Muscle of leg (tissue), 11 donors: ENCODE results near the gene MCHR1. TPM values are rescaled to one million over a fixed set of nuclear protein-coding genes. Genes with fewer than 3 reads are reported as not detected.
"Not testable (repeated sequence)": the region's sequence is repeated elsewhere in the genome, so short reads cannot be mapped to it uniquely, and the experiment has no call there.

Experiments used
- DNase-seq: peaks from one replicate; pipeline ENCODE4 v3.0.0; 2013
- H3K27ac ChIP-seq: one replicate; pipeline ENCODE4 v1.5.1; 2013; ENCODE audit warnings: mild to moderate bottlenecking, low read length, control low read depth
- H3K27me3 ChIP-seq: one replicate; pipeline ENCODE4 v1.6.1; 2013; ENCODE audit warnings: low read length; ENCODE audit not compliant: control insufficient read depth, insufficient read depth
- H3K36me3 ChIP-seq: one replicate; pipeline ENCODE4 v1.6.1; 2013; ENCODE audit warnings: low read length; ENCODE audit not compliant: control insufficient read depth, insufficient read depth
- H3K4me1 ChIP-seq: one replicate; pipeline ENCODE4 v1.6.1; 2013; ENCODE audit warnings: low read length; ENCODE audit not compliant: control insufficient read depth, insufficient read depth
- H3K4me3 ChIP-seq: one replicate; pipeline ENCODE4 v1.5.1; 2013; ENCODE audit warnings: low read length, control low read depth
- H3K9me3 ChIP-seq: replicated peaks from 2 replicates; pipeline ENCODE4 v1.6.1; 2013; ENCODE audit warnings: low read depth, low read length; ENCODE audit not compliant: control insufficient read depth
- WGBS: methylation state at CpG from one replicate; pipeline ENCODE4 v1.1.5; 2013; ENCODE audit warnings: missing lambda C conversion rate; ENCODE audit not compliant: insufficient coverage; 5-methylcytosine and 5-hydroxymethylcytosine counted together
- polyA plus RNA-seq, 8 donors: library from polyadenylated mRNA; unstranded; fragments of 120-200 nt; gene quantifications; one replicate each; pipeline versions ENCODE4 v1.2.1 to v1.2.3, GENCODE V29; 2013; ENCODE audit warnings: inconsistent platforms in 1 of 8, low replicate concordance in 1 of 8; ENCODE audit not compliant: insufficient read length in 8 of 8, insufficient read depth in 1 of 8
- total RNA-seq: library from RNA; stranded (reverse); fragments of 120-200 nt; gene quantifications from one replicate; pipeline ENCODE4 v1.2.4, GENCODE V29; 2013

MCHR1 gene
- total and polyA plus RNA-seq, 9 donors: 0.14 to 0.56 (median 0.26) TPM

DNA sequence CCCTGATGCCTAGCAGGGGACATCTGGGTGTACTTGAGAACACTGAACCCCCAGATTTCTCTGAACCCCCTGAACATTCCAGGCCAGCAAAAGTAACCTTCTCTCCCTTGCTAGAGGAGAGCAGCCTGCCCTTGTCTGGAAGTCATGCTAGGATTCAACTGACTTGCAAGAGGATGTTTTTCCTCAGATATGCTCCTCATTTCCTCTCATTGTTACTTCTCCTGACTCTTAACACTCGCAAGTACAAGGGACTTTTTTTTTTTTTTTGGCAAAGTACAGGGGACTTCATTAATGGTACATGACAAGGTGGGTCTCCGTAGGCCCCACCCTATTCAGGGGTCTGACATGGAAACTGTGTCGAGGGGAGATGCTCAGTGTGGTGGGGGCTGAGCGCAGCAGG is 6.3 kb upstream of the MCHR1 start:
- no peaks in the 10 kb centered on the region for H3K27me3 ChIP-seq
- no peaks in the 10 kb centered on the region for H3K9me3 ChIP-seq
- H3K27ac ChIP-seq: peak overlapping the region; percentile 29
- H3K36me3 ChIP-seq: no peaks in the 10 kb centered on the region
- no peak for DNase-seq
- no peak overlapping the region for H3K4me3 ChIP-seq
- H3K4me1 ChIP-seq: peaks cover under 1% of the 10 kb centered on the region
- WGBS: 93% methylated on average over 2 of the region's 4 CpGs

DNA sequence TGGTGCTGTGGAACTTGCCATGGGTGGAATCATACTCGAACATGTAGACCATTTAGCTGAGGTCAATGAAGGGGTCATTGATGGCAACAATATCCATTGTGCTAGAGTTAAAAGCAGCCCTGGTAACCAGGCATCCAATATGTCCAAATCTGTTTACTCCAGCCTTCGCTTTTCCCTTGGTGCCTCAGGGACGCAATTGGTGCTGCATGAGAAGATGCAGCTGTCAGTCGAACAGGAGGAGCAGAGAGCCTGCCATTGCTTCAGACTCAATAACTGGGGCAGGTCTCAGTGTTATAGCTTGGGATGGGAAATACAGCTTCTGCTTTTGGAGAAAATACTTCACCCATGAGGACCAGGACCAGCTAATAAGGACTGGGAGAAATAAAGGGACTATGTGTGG is 5.0 kb upstream of the MCHR1 start:
- Histone ChIP-seq H3K4me1 (peaks cover 13% of the 10 kb centered on the region), H3K27me3 (no peaks in the 10 kb centered on the region), H3K4me3 (no peak overlapping the region), H3K36me3 (no peaks in the 10 kb centered on the region), H3K27ac (no peak overlapping the region), H3K9me3 (no peaks in the 10 kb centered on the region)
- WGBS: 75% methylated on average over 1 of the region's 4 CpGs
- no peak for DNase-seq

DNA sequence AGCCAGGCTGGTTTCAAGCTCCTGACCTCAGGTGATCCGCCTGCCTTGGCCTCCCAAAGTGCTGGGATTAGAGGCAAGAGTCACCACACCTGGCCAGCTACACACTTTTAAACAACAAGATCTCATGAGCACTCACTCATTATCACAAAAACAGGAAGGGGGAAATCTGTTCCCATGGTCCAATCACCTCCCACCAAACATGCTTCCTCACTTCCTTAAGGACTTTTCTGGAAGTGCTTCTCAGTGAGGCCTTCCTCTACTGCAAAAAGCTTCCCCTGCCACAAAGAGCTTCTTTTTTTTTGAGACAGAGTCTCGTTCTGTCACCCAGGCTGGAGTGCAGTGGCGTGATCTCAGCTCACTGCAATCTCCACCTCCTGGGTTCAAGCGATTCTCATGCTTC is 3.1 kb upstream of the MCHR1 start:
- not testable (repeated sequence) for DNase-seq, H3K36me3 ChIP-seq, H3K9me3 ChIP-seq, H3K27ac ChIP-seq, H3K4me3 ChIP-seq, H3K27me3 ChIP-seq
- 81% methylated on average over 4 of the region's 4 CpGs for WGBS
- H3K4me1 ChIP-seq: peaks cover 25% of the 10 kb centered on the region

GRCh38 chr22:40676644-40677043 is 2.6 kb upstream of the MCHR1 start:
- Histone ChIP-seq H3K9me3 (no peaks in the 10 kb centered on the region), H3K27me3 (no peaks in the 10 kb centered on the region), H3K4me3 (no peak overlapping the region), H3K36me3 (no peaks in the 10 kb centered on the region), H3K4me1 (peaks cover 25% of the 10 kb centered on the region), H3K27ac (no peak overlapping the region)
- WGBS: 100% methylated on average over 3 of the region's 3 CpGs
- no peak for DNase-seq

DNA sequence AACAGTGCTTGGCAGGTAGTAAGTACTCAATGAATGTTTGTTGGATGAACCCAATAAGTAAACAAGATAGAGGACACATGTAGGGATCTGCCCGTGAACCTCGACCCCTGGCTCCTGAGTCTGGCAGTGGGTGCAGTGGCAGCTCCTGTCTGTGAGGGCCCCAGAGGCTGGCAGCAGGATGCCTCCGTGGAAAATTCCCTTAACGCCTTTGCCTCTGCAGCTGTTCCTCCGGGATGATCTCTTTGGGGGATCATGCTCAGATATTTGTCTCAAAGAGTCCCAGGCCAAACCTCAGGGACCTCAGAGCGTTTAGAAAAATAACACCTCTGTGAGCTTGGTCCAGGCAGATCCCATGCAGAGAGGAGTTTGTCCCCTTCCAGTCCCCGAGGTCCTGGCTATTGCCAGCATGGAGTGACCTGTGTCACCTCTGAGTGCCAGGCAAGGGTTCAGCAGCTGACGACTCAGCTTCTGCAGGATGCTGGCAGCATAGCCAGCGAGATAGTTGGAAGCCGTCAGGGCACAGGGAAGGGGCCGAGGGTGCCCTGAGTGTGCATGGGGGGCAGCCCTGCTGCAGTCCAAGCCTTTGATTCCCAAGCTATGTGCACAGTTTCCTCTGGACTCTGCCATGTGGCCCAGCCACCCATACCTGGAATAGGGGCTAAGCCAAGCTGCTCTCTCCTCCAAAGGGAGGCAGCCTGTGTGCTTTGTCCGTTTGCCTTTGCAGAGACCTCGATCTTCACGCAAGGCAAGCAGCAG is 613 bp upstream of the MCHR1 start:
- no peak for DNase-seq
- Histone ChIP-seq H3K9me3 (no peaks in the 10 kb centered on the region), H3K4me1 (peaks cover 30% of the 10 kb centered on the region), H3K27ac (peak overlapping the region; percentile 7), H3K4me3 (no peak overlapping the region), H3K27me3 (no peaks in the 10 kb centered on the region), H3K36me3 (no peaks in the 10 kb centered on the region)
- 57% methylated on average over 13 of the region's 14 CpGs for WGBS

- H3K9me3 ChIP-seq: no peaks in the 10 kb centered on the region
- no peak overlapping the region for H3K4me3 ChIP-seq
- H3K27me3 ChIP-seq: peaks cover 7% of the 10 kb centered on the region
- no peak overlapping the region for H3K27ac ChIP-seq
- H3K4me1 ChIP-seq: peaks cover 36% of the 10 kb centered on the region
- no peaks in the 10 kb centered on the region for H3K36me3 ChIP-seq
- DNase-seq: peak; percentile 58
- 25% methylated on average over 6 of the region's 9 CpGs for WGBS
Observed at GRCh38 chr22:40679964-40680818, 907 bp downstream of the MCHR1 start.

GRCh38 chr22:40680819-40681183 is 1.5 kb downstream of the MCHR1 start:
- Histone ChIP-seq H3K27ac (no peak overlapping the region), H3K4me1 (peaks cover 36% of the 10 kb centered on the region), H3K4me3 (no peak overlapping the region), H3K9me3 (no peaks in the 10 kb centered on the region), H3K36me3 (no peaks in the 10 kb centered on the region), H3K27me3 (peaks cover 7% of the 10 kb centered on the region)
- DNase-seq: no peak
- WGBS: 87% methylated on average over 15 of the region's 15 CpGs

- Histone ChIP-seq H3K9me3 (no peaks in the 10 kb centered on the region), H3K4me1 (peaks cover 36% of the 10 kb centered on the region), H3K27me3 (peaks cover 7% of the 10 kb centered on the region), H3K27ac (no peak overlapping the region), H3K4me3 (no peak overlapping the region), H3K36me3 (no peaks in the 10 kb centered on the region)
- DNase-seq: no peak
- WGBS: 94% methylated on average over 19 of the region's 19 CpGs
Observed at GRCh38 chr22:40681451-40681850, 2.2 kb downstream of the MCHR1 start.

GRCh38 chr22:40684728-40685127 is 5.4 kb downstream of the MCHR1 start:
- DNase-seq: no peak
- H3K4me1 ChIP-seq: peaks cover 18% of the 10 kb centered on the region
- H3K27me3 ChIP-seq: peaks cover 7% of the 10 kb centered on the region
- H3K36me3 ChIP-seq: no peaks in the 10 kb centered on the region
- H3K9me3 ChIP-seq: no peaks in the 10 kb centered on the region
- no peak overlapping the region for H3K27ac ChIP-seq
- H3K4me3 ChIP-seq: no peak overlapping the region
- WGBS: no CpG with 5 or more reads among the region's 9 CpGs

GRCh38 chr22:40685406-40685805 is 6.1 kb downstream of the MCHR1 start:
- no peaks in the 10 kb centered on the region for H3K9me3 ChIP-seq
- H3K36me3 ChIP-seq: no peaks in the 10 kb centered on the region
- H3K4me1 ChIP-seq: peaks cover 12% of the 10 kb centered on the region
- DNase-seq: no peak
- peaks cover 7% of the 10 kb centered on the region for H3K27me3 ChIP-seq
- WGBS: 100% methylated on average over 1 of the region's 3 CpGs
- no peak overlapping the region for H3K27ac ChIP-seq
- no peak overlapping the region for H3K4me3 ChIP-seq
